ENCODE measurements around the gene EPHA3. TPM values are rescaled to one million over a fixed set of nuclear protein-coding genes. Genes with fewer than 3 reads are reported as not detected.
A peak's percentile ranks its signal among the peaks of the same experiment; 100 is the strongest.

Gene EPHA3
- total RNA-seq, 1 experiment from 2014 or later, result 0.20 TPM

- DNase-seq (ENCODE audit: low read depth), result peak; percentile 3
Observed at GRCh38 chr3:89145995-89146394, 38.6 kb downstream of the EPHA3 start.

DNA sequence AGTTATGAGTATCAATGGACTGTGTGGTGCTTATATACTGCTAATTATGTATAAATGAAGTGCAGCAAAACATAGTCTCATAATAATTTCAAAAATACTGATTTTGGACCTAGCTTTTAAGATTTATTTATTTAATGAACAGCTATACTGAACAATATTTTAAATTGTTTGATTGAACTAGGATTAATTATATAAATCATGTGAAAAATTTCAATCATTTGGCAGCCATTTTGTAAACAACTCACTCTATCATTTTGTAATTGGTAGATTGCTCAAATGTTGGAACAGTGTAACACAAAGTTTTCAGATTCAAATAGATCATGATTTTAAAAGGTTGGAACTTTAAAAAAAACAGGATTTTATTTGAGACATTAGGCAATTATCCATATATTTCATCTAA, 47.0 kb downstream of the EPHA3 start:
- no peak for DNase-seq (ENCODE audit: low read depth)

DNA sequence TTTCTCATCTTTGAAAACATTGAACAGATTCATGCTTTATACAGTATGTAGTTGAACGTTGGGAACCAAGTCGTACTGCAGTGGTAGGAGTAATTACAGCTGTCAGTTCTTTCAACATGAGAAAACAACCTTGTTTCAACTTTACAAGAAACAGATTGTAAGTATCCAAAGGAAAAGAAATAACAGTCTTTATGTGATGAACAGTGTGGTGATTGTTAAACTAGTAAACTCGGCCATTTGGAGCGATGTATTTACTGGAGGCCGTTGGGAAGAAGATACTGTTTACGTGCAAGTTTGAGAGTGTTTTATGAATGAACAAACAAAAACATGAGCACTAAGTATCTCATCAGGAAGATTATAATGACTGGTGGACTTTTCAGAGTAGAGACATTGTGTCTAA, 48.4 kb downstream of the EPHA3 start:
- no peak for DNase-seq (ENCODE audit: low read depth)

- DNase-seq (ENCODE audit: low read depth), result no peak
Observed at GRCh38 chr3:89157575-89157974, 50.2 kb downstream of the EPHA3 start.

DNA sequence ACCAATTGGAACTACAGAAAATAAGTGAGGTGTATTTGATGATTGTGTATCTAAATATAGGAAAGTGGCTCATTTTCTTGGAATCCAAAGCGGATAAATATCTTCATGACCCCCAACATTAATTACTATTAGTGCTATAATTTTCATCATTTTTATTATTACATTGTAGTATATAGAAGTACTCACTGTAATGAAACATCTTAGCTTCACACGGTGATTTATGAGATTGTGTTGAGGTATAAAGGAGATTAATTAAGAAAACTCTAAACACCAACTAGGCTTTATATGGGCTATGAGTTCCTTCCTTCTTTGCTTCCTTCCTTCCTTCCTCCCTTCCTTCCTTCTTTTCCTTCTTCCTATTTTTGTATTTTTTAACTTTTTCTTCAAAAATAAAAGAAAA, 52.2 kb downstream of the EPHA3 start:
- no peak for DNase-seq (ENCODE audit: low read depth)

GRCh38 chr3:89164774-89165173, 57.4 kb downstream of the EPHA3 start:
- DNase-seq (ENCODE audit: low read depth), result no peak

GRCh38 chr3:89165636-89166263, 58.3 kb downstream of the EPHA3 start:
- DNase-seq (ENCODE audit: low read depth), result no peak

- no peak for DNase-seq (ENCODE audit: low read depth)
Observed at GRCh38 chr3:89171687-89172545, 64.5 kb downstream of the EPHA3 start.

- no peak for DNase-seq (ENCODE audit: low read depth)
Observed at GRCh38 chr3:89173546-89173945, 66.1 kb downstream of the EPHA3 start.

- DNase-seq (ENCODE audit: low read depth), result no peak
Observed at GRCh38 chr3:89179355-89180001, 72.1 kb downstream of the EPHA3 start.

DNA sequence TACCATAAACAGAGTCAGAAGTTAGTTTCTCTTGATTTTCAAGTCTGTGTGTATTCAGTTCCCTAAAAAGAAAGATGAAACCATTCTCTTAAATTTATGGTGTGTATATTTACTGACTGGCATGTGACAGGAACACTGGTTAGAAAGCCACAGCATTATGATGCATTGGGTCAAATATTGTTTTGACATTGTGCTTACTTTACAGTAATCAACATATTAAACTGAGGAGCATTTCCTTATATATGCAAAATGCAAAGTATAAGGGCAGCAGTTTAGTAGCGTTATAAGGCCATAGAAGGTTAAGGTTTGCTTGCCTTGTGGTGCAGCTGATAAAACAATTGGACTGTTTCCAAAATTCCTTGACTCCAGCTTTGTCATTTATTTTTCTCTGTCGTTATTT, 72.9 kb downstream of the EPHA3 start:
- DNase-seq (ENCODE audit: low read depth), result no peak

- DNase-seq (ENCODE audit: low read depth), result no peak
Observed at GRCh38 chr3:89182056-89182455, 74.6 kb downstream of the EPHA3 start.

GRCh38 chr3:89184151-89184995, 77.0 kb downstream of the EPHA3 start:
- no peak for DNase-seq (ENCODE audit: low read depth)

DNA sequence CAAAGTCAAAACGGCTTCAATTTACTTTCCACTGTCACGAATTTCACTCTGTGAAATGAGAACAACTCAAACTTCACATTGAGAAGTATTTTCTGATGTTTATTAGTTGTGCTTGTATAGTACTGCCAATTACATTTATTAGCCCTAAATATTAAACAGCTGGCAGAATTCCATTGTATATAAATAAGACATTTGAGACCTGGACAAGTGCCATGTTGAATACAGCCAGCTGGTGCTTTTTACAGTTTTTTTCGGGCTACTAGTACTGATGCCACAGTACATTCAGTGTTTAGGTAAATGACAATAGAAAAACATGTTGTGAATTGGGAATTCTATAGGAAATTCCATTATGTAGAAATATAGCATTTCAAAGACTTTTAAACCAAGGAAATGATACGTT, 79.0 kb downstream of the EPHA3 start:
- DNase-seq (ENCODE audit: low read depth), result no peak

DNA sequence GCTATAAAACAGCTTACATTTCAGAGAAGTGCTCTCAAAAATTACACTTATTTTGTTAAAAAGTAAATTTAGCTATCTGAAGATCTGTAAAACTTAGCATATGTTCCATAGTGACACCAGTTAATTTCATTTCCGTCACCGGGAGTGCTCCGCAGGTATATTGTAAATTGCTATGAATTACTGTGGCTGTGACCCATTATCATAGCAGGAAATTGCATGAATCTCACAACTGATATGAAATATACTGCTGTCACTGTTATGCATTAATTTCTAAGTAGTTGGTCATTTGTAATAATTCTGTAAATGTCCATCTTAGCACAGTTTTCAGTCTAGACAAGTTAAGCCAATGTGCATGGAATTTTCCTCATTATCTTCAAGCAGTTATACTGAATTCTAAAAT, 91.2 kb downstream of the EPHA3 start:
- DNase-seq (ENCODE audit: low read depth), result no peak

DNA sequence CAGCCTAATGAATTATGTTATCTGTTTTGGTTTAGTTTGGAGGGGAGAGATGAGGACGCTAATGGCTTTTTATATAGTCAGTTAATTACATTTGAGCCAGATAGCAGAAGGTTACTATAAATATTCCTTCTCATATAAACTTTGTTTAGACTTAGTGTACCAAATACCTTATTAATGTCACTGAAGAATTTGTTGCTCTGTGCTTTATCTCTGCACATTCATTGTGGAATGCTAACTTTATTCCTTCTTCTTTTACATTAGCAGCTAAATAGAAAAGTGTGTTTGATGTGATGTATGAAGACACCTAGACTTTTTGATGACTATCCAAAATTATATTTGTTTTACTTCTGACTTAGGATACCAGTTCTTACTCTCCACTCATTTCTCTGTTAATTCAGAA, 105.2 kb downstream of the EPHA3 start:
- no peak for DNase-seq (ENCODE audit: low read depth)

- no peak for DNase-seq (ENCODE audit: low read depth)
Observed at GRCh38 chr3:89216016-89216739, 108.8 kb downstream of the EPHA3 start.

DNA sequence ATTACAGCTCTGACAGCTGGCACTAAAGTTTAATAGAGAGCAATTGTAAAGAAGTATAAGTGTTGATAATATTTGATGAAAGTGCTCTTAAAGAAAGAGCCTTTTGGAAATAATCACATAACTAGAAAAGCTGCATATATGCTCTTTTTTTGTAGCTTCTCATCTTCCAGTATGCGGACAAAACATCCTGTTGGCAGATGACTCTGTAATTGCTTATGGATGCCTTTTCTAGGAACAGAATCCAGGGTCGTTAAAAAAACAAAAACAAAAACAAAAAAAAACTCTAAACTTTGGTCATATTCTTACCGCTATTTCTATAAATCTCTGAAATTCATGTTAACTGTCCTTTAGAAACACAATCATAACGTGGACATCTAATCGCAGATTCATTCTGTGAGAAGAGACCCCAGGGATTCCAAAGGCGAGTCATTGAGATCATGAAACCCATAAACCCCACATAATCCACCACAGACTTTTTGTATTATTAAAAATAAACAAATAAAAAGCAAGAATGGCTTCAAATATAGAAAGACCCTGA, 109.8 kb downstream of the EPHA3 start:
- no peak for DNase-seq (ENCODE audit: low read depth)

DNA sequence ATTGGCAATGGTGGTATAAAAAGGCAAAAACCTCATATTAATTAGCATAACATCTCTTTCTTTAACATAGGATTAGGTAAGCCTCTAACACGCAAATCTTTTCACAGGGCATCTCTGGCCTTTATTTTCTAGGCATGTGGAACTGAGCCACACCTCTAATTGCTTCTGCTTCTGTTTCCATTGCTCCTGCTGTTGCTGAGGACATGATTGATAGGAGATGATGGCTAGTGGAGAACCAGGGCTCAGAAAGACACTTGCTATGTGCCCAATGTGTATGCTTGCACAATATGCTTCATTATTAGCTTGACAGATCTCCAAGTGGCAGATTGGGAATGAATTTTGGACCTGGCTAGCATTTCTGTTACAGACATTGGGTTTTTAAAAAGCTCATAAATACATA, 114.5 kb downstream of the EPHA3 start:
- no peak for DNase-seq (ENCODE audit: low read depth)

DNA sequence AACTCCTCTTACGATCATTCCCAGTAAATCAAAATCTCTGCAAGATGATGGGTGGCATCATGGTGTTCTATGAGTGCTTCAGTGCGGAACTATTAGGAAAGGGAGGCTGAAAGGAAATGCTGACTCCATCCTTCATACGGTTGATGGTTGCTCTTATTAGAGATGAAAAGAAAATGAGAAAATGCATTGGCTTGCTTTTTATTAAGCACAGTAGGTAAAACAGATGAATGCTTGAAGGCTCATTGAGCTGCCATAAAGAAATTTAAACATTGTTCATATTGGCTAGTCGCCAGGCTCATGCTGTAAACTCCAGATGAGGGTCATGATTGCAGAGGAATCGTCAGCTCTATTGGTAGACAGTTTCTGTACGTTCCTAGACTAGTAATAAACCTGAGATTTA, 115.8 kb downstream of the EPHA3 start:
- DNase-seq (ENCODE audit: low read depth), result no peak

DNA sequence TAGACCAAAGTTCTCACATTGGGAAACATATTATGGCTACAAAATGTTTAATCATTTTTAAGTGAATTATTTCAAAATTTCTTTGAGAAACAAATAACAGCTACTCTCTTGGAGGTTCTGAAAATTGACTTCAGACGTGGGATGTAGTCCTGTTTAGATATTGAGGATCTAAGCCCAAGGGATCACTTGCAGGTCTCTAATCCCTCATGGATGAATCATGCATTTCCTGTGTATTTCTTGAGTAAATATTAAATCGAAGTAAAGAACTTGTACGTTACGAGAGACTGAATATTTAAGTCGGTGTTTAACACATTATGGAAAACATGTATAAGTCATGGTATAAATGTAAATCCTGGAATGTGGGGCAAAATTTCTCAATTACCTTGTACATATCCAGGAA, 119.8 kb downstream of the EPHA3 start:
- no peak for DNase-seq (ENCODE audit: low read depth)

Data from M059J (cell line).